GM06990 (cell line): ENCODE results near the gene IRX2.

ENCODE experiments used
- DNase-seq: peaks from one replicate; pipeline ENCODE4 v3.0.0-alpha.2; 2011; ENCODE audit not compliant: insufficient read length; ENCODE audit errors: extremely low read depth
- H3K27me3 ChIP-seq: replicated peaks from 2 replicates; pipeline ENCODE4 v1.6.0; 2011; ENCODE audit warnings: low read length; ENCODE audit not compliant: control insufficient read depth, insufficient read depth
- H3K36me3 ChIP-seq: 2 replicates; pipeline ENCODE4 v1.5.1; 2011; ENCODE audit warnings: low read length; ENCODE audit not compliant: control insufficient read depth, insufficient read depth
- H3K4me3 ChIP-seq: replicated peaks from 2 replicates; pipeline ENCODE4 v1.5.1; 2011; ENCODE audit warnings: low read depth, mild to moderate bottlenecking, control low read depth, low read length
- CTCF ChIP-seq: IDR thresholded peaks from 2 replicates; pipeline ENCODE4 v1.5.1; 2011; ENCODE audit warnings: low read length, control low read depth, mild to moderate bottlenecking, inconsistent platforms; ENCODE audit not compliant: insufficient read depth, poor library complexity, severe bottlenecking

Gene IRX2

DNA sequence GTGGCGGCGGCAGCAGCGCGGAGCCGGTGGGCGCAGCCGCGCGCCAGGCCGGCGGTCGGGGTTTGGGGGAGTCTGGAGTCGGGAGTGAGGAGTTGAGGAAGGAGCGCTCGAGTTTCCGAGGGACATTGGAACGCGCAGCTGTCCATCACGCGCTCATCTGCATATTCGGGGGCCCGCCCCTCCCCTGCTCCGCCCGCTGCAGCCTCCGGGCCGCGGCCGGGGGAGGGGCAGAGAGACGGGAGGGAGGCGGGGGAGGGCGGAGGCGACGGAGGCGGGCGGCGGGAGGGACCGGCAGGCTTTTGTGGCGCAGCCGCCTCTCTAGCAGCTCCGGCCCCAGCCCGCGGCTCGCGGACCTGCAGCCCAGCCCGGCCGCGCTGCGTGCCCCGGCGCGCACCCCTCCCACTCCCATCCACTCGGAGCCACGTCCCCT is at the start of gene IRX2:
IRX2 (minus strand) TSS at position 86 of the 430 bp plus-strand sequence. CDS start 264 bp downstream, outside the sequence.
- H3K27me3 ChIP-seq, result no peaks in the 10 kb centered on the region
- TF ChIP-seq CTCF, result no peak
- no peak for DNase-seq
- H3K4me3 ChIP-seq, result no peak within 1 kb of the TSS
- no peaks in the 10 kb centered on the region for H3K36me3 ChIP-seq

- no peaks in the 10 kb centered on the region for H3K27me3 ChIP-seq
- H3K4me3 ChIP-seq, result no peak overlapping the region
- no peaks in the 10 kb centered on the region for H3K36me3 ChIP-seq
- TF ChIP-seq CTCF, result no peak
- DNase-seq, result no peak
Observed at GRCh38 chr5:2800035-2800434, 48.6 kb upstream of the IRX2 start.

DNA sequence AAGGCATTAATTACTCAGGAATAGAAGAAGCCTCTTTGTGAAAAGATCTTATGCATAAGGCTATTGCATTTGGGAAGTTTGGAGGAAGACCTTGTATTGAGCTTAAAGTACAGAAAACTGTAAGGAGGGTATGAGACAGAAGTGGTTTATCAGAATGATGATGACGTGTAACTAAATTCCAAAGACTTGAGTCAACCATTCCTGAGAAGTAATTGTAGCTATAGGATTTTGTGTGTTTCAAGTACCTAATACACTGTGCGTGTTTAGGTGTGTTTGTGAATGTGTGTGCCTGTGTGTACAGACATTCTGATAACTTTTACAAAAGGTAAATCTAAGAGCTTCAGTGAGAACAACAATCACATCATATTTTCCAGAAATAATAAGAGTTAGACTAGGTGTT is 46.5 kb upstream of the IRX2 start:
- no peaks in the 10 kb centered on the region for H3K36me3 ChIP-seq
- no peak for TF ChIP-seq CTCF
- DNase-seq, result no peak
- no peaks in the 10 kb centered on the region for H3K27me3 ChIP-seq
- H3K4me3 ChIP-seq, result no peak overlapping the region

DNA sequence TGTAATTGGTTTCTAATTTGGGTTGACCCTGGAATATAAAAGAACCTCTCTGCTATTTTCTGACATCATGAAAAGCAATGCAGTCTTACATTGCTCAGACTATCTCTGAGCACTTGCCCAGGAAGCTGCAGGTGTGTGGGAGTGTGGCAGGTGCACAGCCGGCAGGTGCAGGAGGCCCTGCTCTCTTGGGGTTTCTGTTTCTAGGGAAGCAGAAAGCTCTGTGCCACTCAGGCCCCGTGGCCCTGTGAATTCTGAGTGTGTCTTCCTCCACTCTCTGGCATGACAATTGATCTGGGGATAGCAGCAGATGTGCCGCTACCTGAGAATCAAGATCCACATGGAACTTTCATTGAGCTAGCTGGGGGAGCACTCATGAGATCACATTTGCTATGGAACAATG is 45.7 kb upstream of the IRX2 start:
- Histone ChIP-seq H3K27me3 (no peaks in the 10 kb centered on the region), H3K4me3 (no peak overlapping the region), H3K36me3 (no peaks in the 10 kb centered on the region)
- no peak for DNase-seq
- no peak for TF ChIP-seq CTCF

GRCh38 chr5:2783223-2783622 is 31.7 kb upstream of the IRX2 start:
- H3K4me3 ChIP-seq, result no peak overlapping the region
- no peaks in the 10 kb centered on the region for H3K27me3 ChIP-seq
- DNase-seq, result no peak
- TF ChIP-seq CTCF, result no peak
- H3K36me3 ChIP-seq, result no peaks in the 10 kb centered on the region

GRCh38 chr5:2782658-2783057 is 31.2 kb upstream of the IRX2 start:
- Histone ChIP-seq H3K27me3 (no peaks in the 10 kb centered on the region), H3K36me3 (no peaks in the 10 kb centered on the region), H3K4me3 (no peak overlapping the region)
- no peak for DNase-seq
- no peak for TF ChIP-seq CTCF
